IMR-90 (cell line): Measurements from ENCODE around the gene NACC2. TPM values are rescaled to one million over a fixed set of nuclear protein-coding genes. Genes with fewer than 3 reads are reported as not detected.
A peak's percentile ranks its signal among the peaks of the same experiment; 100 is the strongest.

ENCODE experiments used
- ATAC-seq: fragments of 200-7000 bp; cut with Tn5 transposase; 2 replicates; pipeline ENCODE4 v1.9.1; 2020; ENCODE audit warnings: low read depth, mild to moderate bottlenecking, moderate library complexity
- BruUV-seq: library from RNA; stranded (reverse); fragments of 400-500 nt; replicated peaks from 2 replicates; lab custom pipeline; 2021; lab: Mats Ljungman, UMichigan
- CTCF ChIA-PET: fragments of 300-600 bp; formaldehyde crosslinking; extraction: SDS; loops from one replicate; lab custom pipeline; 2021; ENCODE audit warnings: antibody characterized with exemption; lab: Yijun Ruan, JAX
- POLR2A ChIA-PET: fragments of 300-600 bp; sonication (Branson Sonifier 250); formaldehyde crosslinking; loops from one replicate; lab custom pipeline; 2022; ENCODE audit warnings: antibody characterized with exemption; ENCODE audit not compliant: unreplicated experiment; lab: Charles Lee
- DNase-seq: peaks from one replicate; pipeline ENCODE4 v3.0.0; 2013
- H2AFZ ChIP-seq: replicated peaks from 2 replicates; pipeline ENCODE3; 2013; ENCODE audit warnings: low read length, mild to moderate bottlenecking; ENCODE audit not compliant: poor library complexity
- H2AK5ac ChIP-seq: 2 replicates; pipeline ENCODE4 v1.6.1; 2013; ENCODE audit warnings: low read depth, low read length, inconsistent platforms
- H2AK9ac ChIP-seq: replicated peaks from 2 replicates; pipeline ENCODE3; 2013; ENCODE audit warnings: mild to moderate bottlenecking, low read depth, low read length, moderate library complexity; ENCODE audit not compliant: poor library complexity
- H2BK120ac ChIP-seq: 2 replicates; pipeline ENCODE4 v1.6.1; 2013; ENCODE audit warnings: low read depth, low read length, inconsistent platforms
- H2BK15ac ChIP-seq: 3 replicates; pipeline ENCODE4 v1.6.1; 2013; ENCODE audit warnings: low read depth, low read length, inconsistent platforms
- H2BK20ac ChIP-seq: 2 replicates; pipeline ENCODE4 v1.6.1; 2013; ENCODE audit warnings: low read depth, mild to moderate bottlenecking, inconsistent platforms, low read length, moderate library complexity
- H2BK5ac ChIP-seq: 2 replicates; pipeline ENCODE4 v1.6.1; 2013; ENCODE audit warnings: mild to moderate bottlenecking, low read depth, low read length, inconsistent platforms; ENCODE audit not compliant: poor library complexity, severe bottlenecking
- H3K14ac ChIP-seq: replicated peaks from 2 replicates; pipeline ENCODE4 v1.6.1; 2013; ENCODE audit warnings: low read depth, low read length, inconsistent platforms
- H3K18ac ChIP-seq: 2 replicates; pipeline ENCODE4 v1.6.1; 2013; ENCODE audit warnings: low read depth, low read length, control low read depth
- H3K23ac ChIP-seq: 2 replicates; pipeline ENCODE4 v1.6.1; 2013; ENCODE audit warnings: low read depth, low read length, inconsistent platforms
- H3K27ac ChIP-seq: 2 replicates; pipeline ENCODE4 v1.5.1; 2013; ENCODE audit warnings: mild to moderate bottlenecking, control low read depth, low read length; ENCODE audit not compliant: insufficient read depth
- H3K27me3 ChIP-seq: 2 replicates; pipeline ENCODE4 v1.6.1; 2013; ENCODE audit warnings: low read length; ENCODE audit not compliant: control insufficient read depth, insufficient read depth
- H3K36me3 ChIP-seq: 2 replicates; pipeline ENCODE4 v1.6.1; 2013; ENCODE audit warnings: low read length, mixed read lengths; ENCODE audit not compliant: control insufficient read depth, insufficient read depth
- H3K4ac ChIP-seq: 2 replicates; pipeline ENCODE4 v1.6.1; 2013; ENCODE audit warnings: low read depth, low read length, inconsistent platforms
- H3K4me1 ChIP-seq: 2 replicates; pipeline ENCODE4 v1.6.1; 2013; ENCODE audit warnings: low read length, mixed read lengths; ENCODE audit not compliant: control insufficient read depth, insufficient read depth
- H3K4me2 ChIP-seq: 2 replicates; pipeline ENCODE4 v1.6.1; 2013; ENCODE audit warnings: low read depth, mild to moderate bottlenecking, control low read depth, low read length, moderate library complexity
- H3K4me3 ChIP-seq: 2 replicates; pipeline ENCODE4 v1.5.1; 2013; ENCODE audit warnings: low read depth, mild to moderate bottlenecking, control low read depth, low read length, moderate library complexity; ENCODE audit not compliant: insufficient read depth
- H3K56ac ChIP-seq: 2 replicates; pipeline ENCODE4 v1.6.1; 2013; ENCODE audit warnings: low read length, inconsistent platforms; ENCODE audit not compliant: insufficient read depth; ENCODE audit errors: extremely low read depth
- H3K79me1 ChIP-seq, 2 experiments: 2 replicates each; pipeline ENCODE4 v1.6.1; 2013; ENCODE audit warnings: low read length in 2 of 2, inconsistent platforms in 1 of 2, low read depth in 1 of 2
- H3K9ac ChIP-seq: 2 replicates; pipeline ENCODE4 v1.6.1; 2013; ENCODE audit warnings: low read depth, low read length, control low read depth
- H3K9me1 ChIP-seq: 2 replicates; pipeline ENCODE4 v1.6.1; 2013; ENCODE audit warnings: low read length, inconsistent platforms; ENCODE audit not compliant: insufficient read depth
- H3K9me3 ChIP-seq: 2 replicates; pipeline ENCODE4 v1.6.1; 2013; ENCODE audit warnings: low read length; ENCODE audit not compliant: control insufficient read depth, insufficient read depth
- H4K20me1 ChIP-seq: 2 replicates; pipeline ENCODE4 v1.6.1; 2013; ENCODE audit warnings: low read length, inconsistent platforms; ENCODE audit not compliant: insufficient read depth
- H4K5ac ChIP-seq: 2 replicates; pipeline ENCODE4 v1.6.1; 2013; ENCODE audit warnings: mild to moderate bottlenecking, low read depth, low read length, control low read depth
- H4K8ac ChIP-seq, 2 experiments: 2 replicates each; pipeline ENCODE4 v1.6.1; 2013; ENCODE audit warnings: low read depth in 2 of 2, low read length in 2 of 2, control low read depth in 1 of 2, inconsistent platforms in 1 of 2
- H4K91ac ChIP-seq: 2 replicates; pipeline ENCODE4 v1.6.1; 2013; ENCODE audit warnings: low read depth, low read length, inconsistent platforms; ENCODE audit not compliant: insufficient read depth
- CTCF ChIP-seq: conservative IDR thresholded peaks from 2 replicates; pipeline ENCODE4 v1.5.1; 2012; ENCODE audit warnings: mild to moderate bottlenecking, low read depth, low read length, improper control_type of control experiment
- ELK1 ChIP-seq: fragments of 150-350 bp; IDR thresholded peaks from 2 replicates; pipeline ENCODE4 v1.6.1; 2016; ENCODE audit warnings: low read depth, mild to moderate bottlenecking, low read length, moderate library complexity, borderline replicate concordance
- MAZ ChIP-seq: IDR thresholded peaks from 2 replicates; pipeline ENCODE4 v1.6.1; 2012; ENCODE audit warnings: low read depth, mild to moderate bottlenecking, low read length, improper control_type of control experiment, moderate library complexity, borderline replicate concordance
- MXI1 ChIP-seq: IDR thresholded peaks from 2 replicates; pipeline ENCODE4 v1.6.1; 2012; ENCODE audit warnings: low read depth, mild to moderate bottlenecking, low read length, moderate library complexity, borderline replicate concordance
- NFE2L2 ChIP-seq: fragments of 150-350 bp; IDR thresholded peaks from 2 replicates; pipeline ENCODE4 v1.6.1; 2016; ENCODE audit warnings: low read depth, mild to moderate bottlenecking, low read length
- RFX5 ChIP-seq: IDR thresholded peaks from 2 replicates; pipeline ENCODE4 v1.8.0; 2012; ENCODE audit warnings: low read depth, mild to moderate bottlenecking, low read length, moderate library complexity
- USF2 ChIP-seq: fragments of 150-350 bp; IDR thresholded peaks from 2 replicates; pipeline ENCODE4 v1.6.1; 2017; ENCODE audit warnings: mild to moderate bottlenecking, antibody characterized with exemption, low read length, low read depth
- WGBS, 2 experiments: methylation state at CpG; one replicate each; pipeline versions ENCODE4 v1.1.5 to v1.1.7; 2013; ENCODE audit warnings: missing lambda C conversion rate in 2 of 2; ENCODE audit not compliant: insufficient read length in 1 of 2; ENCODE audit errors: extremely low coverage in 2 of 2; 5-methylcytosine and 5-hydroxymethylcytosine counted together
- dilution Hi-C: fragments of 300-500 bp; cut with HindIII; formaldehyde crosslinking; loops from one replicate; pipeline ENCODE4 v1.14.3; 2018; ENCODE audit warnings: low sequenced_read_pairs; ENCODE audit not compliant: unreplicated experiment
- in situ Hi-C: fragments of 300-500 bp; cut with MboI; formaldehyde crosslinking; loops from 3 replicates; pipeline ENCODE4 v1.14.3; 2019; ENCODE audit warnings: low sequenced_read_pairs, inconsistent platforms, mixed read lengths
- intact Hi-C: fragments of 100-400 bp; cut with micrococcal nuclease; formaldehyde crosslinking; loops from 2 replicates; pipeline ENCODE4 v1.10.0; 2022
- polyA plus RNA-seq, 3 experiments: library from polyadenylated mRNA; depleted of rRNA; stranded (reverse); fragments of >200 nt; gene quantifications; 2 replicates each; pipeline ENCODE4 v1.2.3, GENCODE V29; 2012; ENCODE audit warnings: low replicate concordance in 1 of 3
- total RNA-seq: library from RNA; depleted of rRNA; stranded (reverse); fragments of >200 nt; gene quantifications from 2 replicates; pipeline ENCODE4 v1.2.3, GENCODE V29; 2012

The NACC2 gene
- total and polyA plus RNA-seq, 2 of the 4 experiments (the other 2 are of a cell fraction), result 7.9 to 19.0 TPM

GRCh38 chr9:136075881-136076678 lies 19.0 kb downstream of the NACC2 start:
- Histone ChIP-seq H2AK5ac (no peak overlapping the region), H4K91ac (no peak overlapping the region), H3K56ac (no peak overlapping the region), H2AFZ (no peak overlapping the region), H3K23ac (no peak overlapping the region), H3K27me3 (no peaks in the 10 kb centered on the region), H3K4me3 (no peak overlapping the region), H4K5ac (no peak overlapping the region), H2BK15ac (no peak overlapping the region), H3K4me1 (peaks cover 2% of the 10 kb centered on the region; the same call in 1 of the 2 replicates), H2BK5ac (no peak overlapping the region), H3K27ac (no peak overlapping the region), H3K18ac (no peak overlapping the region), H4K8ac (no peak overlapping the region), H3K4ac (no peak overlapping the region), H3K9ac (no peak overlapping the region), H2BK120ac (no peak overlapping the region), H2BK20ac (no peak overlapping the region), H3K36me3 (peaks cover 20% of the 10 kb centered on the region), H3K9me3 (no peaks in the 10 kb centered on the region), H3K14ac (no peak overlapping the region), H2AK9ac (peak overlapping the region; percentile 55), H3K79me1 (peaks cover 29 to 74% of the 10 kb centered on the region in 2 experiments), H3K4me2 (no peak overlapping the region), H4K20me1 (peaks cover 75% of the 10 kb centered on the region), H3K9me1 (peaks cover 7% of the 10 kb centered on the region)
- POLR2A ChIA-PET, result no interaction called here
- in situ Hi-C loops (no loop called here), intact Hi-C loops (no loop called here), dilution Hi-C loops (no loop called here)
- ATAC-seq, result no peak
- DNase-seq, result no peak
- CTCF ChIA-PET, result no interaction called here
- no TSS peak for BruUV-seq
- 92% methylated on average over 16 of the region's 26 CpGs; no CpG with 5 or more reads in 1 of the 2 experiments for WGBS, 2 experiments
- no peak for TF ChIP-seq RFX5
- no peak for TF ChIP-seq MAZ
- TF ChIP-seq MXI1, result no peak
- no peak for TF ChIP-seq ELK1
- no peak for TF ChIP-seq NFE2L2
- TF ChIP-seq CTCF, result no peak
- no peak for TF ChIP-seq USF2
